ENCODE data around the gene RNU1-2. TPM values are rescaled to one million over a fixed set of nuclear protein-coding genes. Genes with fewer than 3 reads are reported as not detected.
"Not testable (repeated sequence)": the region's sequence is repeated elsewhere in the genome, so short reads cannot be mapped to it uniquely, and the experiment has no call there.

Gene RNU1-2
- total and polyA plus RNA-seq, 4 experiments from 2014 or later = 3,010 to 3,866 TPM; not detected in 2

DNA sequence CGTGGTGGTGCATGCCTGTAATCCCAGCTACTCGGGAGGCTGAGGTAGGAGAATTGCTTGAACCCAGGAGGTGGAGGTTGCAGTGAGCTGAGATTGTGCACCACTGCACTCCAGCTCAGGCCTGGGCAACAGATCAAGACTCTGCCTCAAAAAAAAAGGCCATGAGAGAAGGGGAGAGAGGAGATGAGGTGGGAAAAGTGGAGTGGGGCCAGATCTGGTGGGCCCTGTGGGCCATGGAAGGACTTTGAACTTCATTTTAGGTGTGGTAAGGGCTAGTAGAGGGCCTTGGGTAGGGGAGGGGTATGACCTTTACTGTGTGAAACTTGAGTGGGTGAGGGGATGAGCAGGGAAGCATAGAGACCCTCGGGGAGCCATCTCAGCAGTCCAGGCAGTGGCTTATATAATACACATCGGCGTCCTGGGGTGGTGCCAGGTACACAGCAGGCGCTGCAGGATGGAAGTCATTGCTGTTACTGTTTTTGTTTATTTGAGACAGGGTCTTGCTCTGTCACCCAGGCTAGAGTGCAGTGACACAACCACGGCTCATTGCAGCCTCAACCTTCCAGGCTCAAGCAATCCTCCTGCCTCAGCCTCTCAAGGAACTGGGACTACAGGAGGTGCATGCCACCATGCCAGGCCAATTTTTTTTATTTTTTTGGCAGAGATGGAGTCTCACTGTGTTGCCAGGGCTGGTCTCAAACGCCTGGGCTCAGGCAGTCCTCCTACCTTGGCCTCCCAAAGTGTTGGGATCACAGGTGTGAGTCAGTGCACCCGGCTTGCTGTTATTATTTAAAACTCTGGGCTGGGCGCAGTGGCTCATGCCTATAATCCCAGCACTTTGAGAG, 20.5 kb downstream of the RNU1-2 start:
- ChIA-PET POLR2A (ENCODE audit: partially characterized antibody) (interaction anchor here (0.6 to 4.0 kb wide), 3 partner anchors 10 to 18 kb away, joined by 3 to 67 read pairs (median 3); no protein-coding TSS in a partner anchor), CTCF (ENCODE audit: partially characterized antibody) (interaction anchor here (0.6 to 1.0 kb wide), 2 partner anchors 16 to 198 kb away, joined by 3 to 4 read pairs; no protein-coding TSS in a partner anchor)
- H3K9me3 Mint-ChIP-seq; H3K27me3 ChIP-seq (ENCODE audit: insufficient read depth, low read length); H3K36me3 ChIP-seq (ENCODE audit: insufficient read depth, low read length); H3K36me3 Mint-ChIP-seq; H3K27ac ChIP-seq (ENCODE audit: low read depth, low read length); intact Hi-C loops (cut with micrococcal nuclease); H3K4me3 ChIP-seq (ENCODE audit: low read length in 2 of 2); H3K9me3 ChIP-seq (ENCODE audit: control insufficient read depth in 1 of 2, low read length in 2 of 2); H3K27me3 Mint-ChIP-seq; DNase-seq: not testable (repeated sequence)
- H3K4me1 ChIP-seq (ENCODE audit: insufficient read depth, low read length) = peaks cover 30% of the 10 kb centered on the region
- H3K27ac Mint-ChIP-seq = peak overlapping the region in 4 of 7 donors; percentile 60 to 74 (median 66)
- peaks cover 4 to 56% (median 41%) of the 10 kb centered on the region in 4 donors for H3K4me1 Mint-ChIP-seq
- peak overlapping the region in 6 of 8 donors; percentile 14 to 85 (median 32) for H3K4me3 Mint-ChIP-seq

DNA sequence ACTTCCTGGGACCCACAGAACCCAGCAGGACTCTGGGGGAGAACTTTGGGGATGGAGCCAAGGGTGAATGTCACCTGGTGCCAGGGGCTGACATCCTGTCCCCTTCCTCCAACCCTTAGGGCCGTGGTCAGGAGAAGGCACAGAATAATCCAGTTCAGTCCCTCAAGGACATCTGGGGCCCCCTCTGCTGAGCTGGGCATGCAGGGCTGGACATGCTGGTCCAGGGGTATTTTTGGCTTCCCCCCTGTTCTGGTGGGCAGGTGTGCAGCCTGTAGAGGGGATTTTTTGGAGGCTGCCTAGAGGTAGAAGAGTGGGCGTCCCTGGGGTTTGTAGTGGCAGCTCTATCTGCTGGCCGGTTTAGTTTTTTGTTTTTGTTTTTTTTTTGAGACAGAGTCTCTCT, 22.6 kb downstream of the RNU1-2 start:
- no peak for DNase-seq
- no peaks in the 10 kb centered on the region for H3K36me3 ChIP-seq (ENCODE audit: insufficient read depth, low read length)
- no peak overlapping the region for H3K4me3 ChIP-seq (ENCODE audit: low read length in 2 of 2)
- H3K27me3 ChIP-seq (ENCODE audit: insufficient read depth, low read length) = no peaks in the 10 kb centered on the region
- Mint-ChIP-seq H3K27ac (no peak overlapping the region), H3K36me3 (no peaks in the 10 kb centered on the region), H3K9me3 (no peaks in the 10 kb centered on the region), H3K4me3 (no peak overlapping the region), H3K4me1 (peaks cover 10 to 59% (median 44%) of the 10 kb centered on the region in 4 donors), H3K27me3 (no peaks in the 10 kb centered on the region)
- no peaks in the 10 kb centered on the region for H3K9me3 ChIP-seq (ENCODE audit: control insufficient read depth in 1 of 2, low read length in 2 of 2)
- ChIA-PET CTCF (ENCODE audit: partially characterized antibody) (interaction anchor here (0.6 kb wide), 1 partner anchor 33 kb away, joined by 3 read pairs; no protein-coding TSS in a partner anchor), POLR2A (ENCODE audit: partially characterized antibody) (no interaction called here)
- peaks cover 32% of the 10 kb centered on the region for H3K4me1 ChIP-seq (ENCODE audit: insufficient read depth, low read length)
- no peak overlapping the region for H3K27ac ChIP-seq (ENCODE audit: low read depth, low read length)
- intact Hi-C loops (cut with micrococcal nuclease) = no loop called here

- H3K27me3 ChIP-seq (ENCODE audit: insufficient read depth, low read length); H3K9me3 ChIP-seq (ENCODE audit: control insufficient read depth in 1 of 2, low read length in 2 of 2); CTCF ChIA-PET (ENCODE audit: partially characterized antibody); H3K36me3 Mint-ChIP-seq; H3K4me3 ChIP-seq (ENCODE audit: low read length in 2 of 2); H3K4me3 Mint-ChIP-seq; H3K9me3 Mint-ChIP-seq; intact Hi-C loops (cut with micrococcal nuclease); H3K27ac ChIP-seq (ENCODE audit: low read depth, low read length); H3K27me3 Mint-ChIP-seq; H3K36me3 ChIP-seq (ENCODE audit: insufficient read depth, low read length); DNase-seq; H3K27ac Mint-ChIP-seq; POLR2A ChIA-PET (ENCODE audit: partially characterized antibody): not testable (repeated sequence)
- peaks cover 10 to 59% (median 41%) of the 10 kb centered on the region in 4 donors for H3K4me1 Mint-ChIP-seq
- peaks cover 28% of the 10 kb centered on the region for H3K4me1 ChIP-seq (ENCODE audit: insufficient read depth, low read length)
Observed at GRCh38 chr1:16918936-16919665, 23.3 kb downstream of the RNU1-2 start.

DNA sequence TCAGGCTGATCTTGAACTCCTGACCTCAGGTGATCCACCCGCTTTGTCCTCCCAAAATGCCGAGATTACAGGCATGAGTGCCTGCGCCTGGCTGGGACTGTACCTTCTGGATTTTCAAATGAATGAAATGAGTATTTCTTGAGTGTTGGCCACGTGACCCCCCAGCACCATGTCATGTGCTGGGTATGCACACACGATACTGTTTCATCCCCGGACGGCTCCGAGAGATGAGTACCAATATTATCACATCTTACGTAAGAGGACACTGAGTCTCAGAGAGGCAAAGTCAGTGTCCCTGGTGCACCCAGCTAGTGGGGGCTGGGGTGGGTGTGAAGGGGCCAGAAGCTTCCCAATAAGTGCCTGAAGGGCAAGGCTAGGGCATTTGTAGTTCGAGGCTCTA, 25.2 kb downstream of the RNU1-2 start:
- H3K27me3 ChIP-seq (ENCODE audit: insufficient read depth, low read length) = no peaks in the 10 kb centered on the region
- H3K36me3 Mint-ChIP-seq = peaks cover 0 to 4% of the 10 kb centered on the region in 2 donors
- H3K4me3 Mint-ChIP-seq = peak overlapping the region in 3 of 8 donors; percentile 15 to 73 (median 71)
- H3K9me3 ChIP-seq (ENCODE audit: control insufficient read depth in 1 of 2, low read length in 2 of 2) = no peaks in the 10 kb centered on the region
- H3K27me3 Mint-ChIP-seq = no peaks in the 10 kb centered on the region
- H3K4me1 ChIP-seq (ENCODE audit: insufficient read depth, low read length) = peaks cover 18% of the 10 kb centered on the region
- H3K4me3 ChIP-seq (ENCODE audit: low read length in 2 of 2) = no peak overlapping the region
- no peak for DNase-seq
- peaks cover 9 to 53% (median 29%) of the 10 kb centered on the region in 4 donors for H3K4me1 Mint-ChIP-seq
- POLR2A ChIA-PET (ENCODE audit: partially characterized antibody) = interaction anchor here (1.2 to 4.3 kb wide), 2 partner anchors 16 to 32 kb away, joined by 4 to 28 read pairs; no protein-coding TSS in a partner anchor
- CTCF ChIA-PET (ENCODE audit: partially characterized antibody) = no interaction called here
- peak overlapping the region in 2 of 7 donors; percentile 8 to 42 for H3K27ac Mint-ChIP-seq
- no peaks in the 10 kb centered on the region for H3K36me3 ChIP-seq (ENCODE audit: insufficient read depth, low read length)
- intact Hi-C loops (cut with micrococcal nuclease) = no loop called here
- no peak overlapping the region for H3K27ac ChIP-seq (ENCODE audit: low read depth, low read length)
- no peaks in the 10 kb centered on the region for H3K9me3 Mint-ChIP-seq

DNA sequence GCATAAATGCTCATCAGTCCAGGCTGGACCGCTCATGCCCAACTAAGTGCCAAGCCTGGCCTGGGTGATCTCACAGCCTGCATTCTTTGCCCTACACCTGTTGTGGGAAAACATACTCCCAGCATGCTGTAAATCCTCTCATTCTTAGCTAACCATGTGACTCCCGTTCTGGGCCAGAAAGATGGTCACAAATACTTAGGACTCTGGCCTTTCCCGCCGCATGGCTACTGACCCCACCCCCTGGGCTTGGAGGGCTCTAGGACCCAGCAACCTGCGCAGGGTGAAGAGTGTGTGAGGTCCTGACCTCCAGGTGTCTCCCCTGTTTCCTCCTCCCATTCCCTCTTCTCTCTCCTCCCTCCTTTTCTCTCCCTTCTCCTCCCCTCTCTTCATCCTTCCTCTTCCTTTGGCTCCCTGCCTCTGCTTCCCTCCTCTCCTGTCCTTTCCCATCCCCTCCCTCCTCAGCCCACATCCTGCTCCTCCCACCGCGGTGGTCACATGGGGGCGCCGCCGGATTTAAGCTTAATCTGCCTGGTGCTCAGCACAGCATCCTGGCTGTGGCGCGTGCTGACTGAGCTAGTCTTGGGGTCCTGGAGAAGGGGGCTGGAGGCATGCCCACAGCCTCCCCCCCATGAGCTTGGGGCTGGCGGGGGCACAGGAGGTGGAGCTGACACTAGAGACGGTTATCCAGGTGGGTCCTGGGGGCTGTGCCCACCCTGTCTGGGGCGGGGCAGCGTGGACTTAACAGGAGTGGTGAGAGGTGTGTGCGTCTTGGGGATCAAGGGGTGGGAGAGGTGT, 25.8 kb downstream of the RNU1-2 start, which contains the start of gene CROCC:
CROCC (plus strand) TSS at position 541 of the 795 bp plus-strand sequence; CDS start at position 629, 88 bp downstream.
- Mint-ChIP-seq H3K4me3 (peak within 1 kb of the TSS in 7 of 8 donors; percentile 29 to 73 (median 69)), H3K27me3 (no peaks in the 10 kb centered on the region), H3K4me1 (peaks cover 9 to 47% (median 25%) of the 10 kb centered on the region in 4 donors), H3K9me3 (no peaks in the 10 kb centered on the region), H3K27ac (peak within 1 kb of the TSS; percentile 8 to 77 (median 59)), H3K36me3 (peaks cover 0 to 4% of the 10 kb centered on the region in 2 donors)
- CTCF ChIA-PET (ENCODE audit: partially characterized antibody) = interaction anchor here (0.6 to 0.8 kb wide), 4 partner anchors 15 to 1011 kb away, joined by 3 to 4 read pairs (median 4); no protein-coding TSS in a partner anchor
- no peaks in the 10 kb centered on the region for H3K36me3 ChIP-seq (ENCODE audit: insufficient read depth, low read length)
- H3K4me3 ChIP-seq (ENCODE audit: low read length in 2 of 2) = peak within 1 kb of the TSS in 1 of 2 donors; percentile 9
- no peaks in the 10 kb centered on the region for H3K9me3 ChIP-seq (ENCODE audit: control insufficient read depth in 1 of 2, low read length in 2 of 2)
- no peak within 1 kb of the TSS for H3K27ac ChIP-seq (ENCODE audit: low read depth, low read length)
- intact Hi-C loops (cut with micrococcal nuclease) = no loop called here
- H3K27me3 ChIP-seq (ENCODE audit: insufficient read depth, low read length) = no peaks in the 10 kb centered on the region
- DNase-seq = peak in 2 of 5 donors; percentile 25 to 34
- POLR2A ChIA-PET (ENCODE audit: partially characterized antibody) = interaction anchor here (0.8 to 4.3 kb wide), 4 partner anchors 16 to 309 kb away, joined by 3 to 28 read pairs (median 4); partner anchors contain the start of gene NBPF1
- peaks cover 18% of the 10 kb centered on the region for H3K4me1 ChIP-seq (ENCODE audit: insufficient read depth, low read length)

GRCh38 chr1:16922466-16922865, 26.7 kb downstream of the RNU1-2 start:
- DNase-seq = no peak
- no peak overlapping the region for H3K27ac ChIP-seq (ENCODE audit: low read depth, low read length)
- H3K4me1 Mint-ChIP-seq = peaks cover 15 to 54% (median 27%) of the 10 kb centered on the region in 4 donors
- H3K36me3 Mint-ChIP-seq = peaks cover 0 to 4% of the 10 kb centered on the region in 2 donors
- intact Hi-C loops (cut with micrococcal nuclease) = no loop called here
- CTCF ChIA-PET (ENCODE audit: partially characterized antibody) = interaction anchor here (0.6 to 0.7 kb wide), 2 partner anchors 16 to 1012 kb away, joined by 3 to 4 read pairs; no protein-coding TSS in a partner anchor
- POLR2A ChIA-PET (ENCODE audit: partially characterized antibody) = interaction anchor here (4.3 kb wide), 1 partner anchor 17 kb away, joined by 28 read pairs; no protein-coding TSS in a partner anchor
- H3K36me3 ChIP-seq (ENCODE audit: insufficient read depth, low read length) = no peaks in the 10 kb centered on the region
- peak overlapping the region in 4 of 8 donors; percentile 27 to 73 (median 68) for H3K4me3 Mint-ChIP-seq
- H3K4me1 ChIP-seq (ENCODE audit: insufficient read depth, low read length) = peaks cover 18% of the 10 kb centered on the region
- no peaks in the 10 kb centered on the region for H3K27me3 ChIP-seq (ENCODE audit: insufficient read depth, low read length)
- no peak overlapping the region for H3K4me3 ChIP-seq (ENCODE audit: low read length in 2 of 2)
- no peaks in the 10 kb centered on the region for H3K9me3 ChIP-seq (ENCODE audit: control insufficient read depth in 1 of 2, low read length in 2 of 2)
- H3K27ac Mint-ChIP-seq = peak overlapping the region in 2 of 7 donors; percentile 19 to 46
- no peaks in the 10 kb centered on the region for H3K9me3 Mint-ChIP-seq
- no peaks in the 10 kb centered on the region for H3K27me3 Mint-ChIP-seq

Measured in CD4-positive, alpha-beta memory T cell (primary cell).